CD14-positive monocyte (primary cell): Measurements from ENCODE around the gene AHI1. TPM values are rescaled to one million over a fixed set of nuclear protein-coding genes. Genes with fewer than 3 reads are reported as not detected.

ENCODE experiments used
- DNase-seq, 3 donors: peaks; one replicate each; pipeline ENCODE4 v3.0.0-alpha.2; 2011 to 2022
- H2AFZ ChIP-seq: 2 replicates; pipeline ENCODE4 v1.6.0; 2012; ENCODE audit warnings: mild to moderate bottlenecking, low read depth, low read length, inconsistent platforms; ENCODE audit not compliant: insufficient read depth, poor library complexity, severe bottlenecking
- H3K27ac ChIP-seq, 2 donors: 1 replicate in 1 of 2; 2 replicates in 1 of 2; pipeline ENCODE4 v1.5.1; 2012 to 2013; ENCODE audit warnings: low read length in 2 of 2, control low read depth in 1 of 2, inconsistent platforms in 1 of 2, low read depth in 1 of 2, mild to moderate bottlenecking in 1 of 2
- H3K27me3 ChIP-seq, 2 donors: one replicate each; pipeline versions ENCODE4 v1.6.0 to v1.6.1; 2011 to 2013; ENCODE audit warnings: low read length in 2 of 2; ENCODE audit not compliant: control insufficient read depth in 2 of 2, insufficient read depth in 2 of 2
- H3K36me3 ChIP-seq, 2 donors: replicated peaks in 1 of 2; 1 replicate in 1 of 2; 2 replicates in 1 of 2; pipeline versions ENCODE4 v1.5.1 to v1.6.1; 2012 to 2013; ENCODE audit warnings: low read length in 2 of 2, control low read depth in 1 of 2, inconsistent platforms in 1 of 2, mild to moderate bottlenecking in 1 of 2; ENCODE audit not compliant: insufficient read depth in 2 of 2, control insufficient read depth in 1 of 2
- H3K4me1 ChIP-seq, 2 donors: 1 replicate in 1 of 2; 2 replicates in 1 of 2; pipeline versions ENCODE4 v1.5.1 to v1.6.1; 2012 to 2013; ENCODE audit warnings: low read length in 2 of 2, control low read depth in 1 of 2, inconsistent platforms in 1 of 2, mild to moderate bottlenecking in 1 of 2, moderate library complexity in 1 of 2; ENCODE audit not compliant: insufficient read depth in 2 of 2, control insufficient read depth in 1 of 2
- H3K4me2 ChIP-seq: replicated peaks from 2 replicates; pipeline ENCODE3; 2012; ENCODE audit warnings: low read length, moderate library complexity, mild to moderate bottlenecking; ENCODE audit not compliant: poor library complexity, severe bottlenecking; ENCODE audit errors: extremely low read depth
- H3K4me3 ChIP-seq, 3 experiments: fragments of 200-600 bp in 1 of 3; sonication (generic) in 1 of 3; replicated peaks in 1 of 3; 1 replicate in 2 of 3; 2 replicates in 1 of 3; pipeline ENCODE4 v1.5.1; 2011 to 2013; ENCODE audit warnings: low read length in 3 of 3, mild to moderate bottlenecking in 3 of 3, control low read depth in 2 of 3, low read depth in 2 of 3, inconsistent platforms in 1 of 3, moderate library complexity in 1 of 3
- H3K79me2 ChIP-seq: 2 replicates; pipeline ENCODE4 v1.6.0; 2012; ENCODE audit warnings: mild to moderate bottlenecking, control low read depth, inconsistent platforms, low read length, moderate library complexity; ENCODE audit not compliant: insufficient read depth
- H3K9ac ChIP-seq: 2 replicates; pipeline ENCODE4 v1.6.0; 2017; ENCODE audit warnings: low read length, mild to moderate bottlenecking; ENCODE audit not compliant: insufficient read depth, poor library complexity, severe bottlenecking
- H3K9me3 ChIP-seq, 2 donors: replicated peaks in 1 of 2; 1 replicate in 1 of 2; 2 replicates in 1 of 2; pipeline versions ENCODE4 v1.5.1 to v1.6.1; 2012 to 2013; ENCODE audit warnings: low read length in 2 of 2, control low read depth in 1 of 2; ENCODE audit not compliant: control insufficient read depth in 1 of 2, insufficient read depth in 1 of 2
- H4K20me1 ChIP-seq: 2 replicates; pipeline ENCODE4 v1.6.0; 2012; ENCODE audit warnings: mild to moderate bottlenecking, low read length, control low read depth, moderate library complexity; ENCODE audit not compliant: insufficient read depth
- H3K27ac Mint-ChIP-seq, 7 donors: one replicate each; pipeline ENCODE4 v1.8.0; 2020; ENCODE audit warnings: mild to moderate bottlenecking in 7 of 7, mixed read lengths in 7 of 7, moderate library complexity in 6 of 7, inconsistent platforms in 2 of 7
- H3K27me3 Mint-ChIP-seq, 3 donors: one replicate each; pipeline ENCODE4 v1.8.0; 2021 to 2022; ENCODE audit warnings: low read depth in 3 of 3, mild to moderate bottlenecking in 3 of 3, mixed read lengths in 3 of 3, moderate library complexity in 3 of 3, inconsistent platforms in 1 of 3
- H3K36me3 Mint-ChIP-seq, 2 donors: one replicate each; pipeline ENCODE4 v1.8.0; 2020; ENCODE audit warnings: mixed read lengths in 2 of 2, inconsistent platforms in 1 of 2, mild to moderate bottlenecking in 1 of 2
- H3K4me1 Mint-ChIP-seq: one replicate; pipeline ENCODE4 v1.8.0; 2020; ENCODE audit warnings: mild to moderate bottlenecking, mixed read lengths
- H3K4me3 Mint-ChIP-seq, 2 donors: one replicate each; pipeline ENCODE4 v1.8.0; 2020; ENCODE audit warnings: mild to moderate bottlenecking in 2 of 2, mixed read lengths in 2 of 2, moderate library complexity in 1 of 2
- H3K9me3 Mint-ChIP-seq, 7 donors: one replicate each; pipeline ENCODE4 v1.8.0; 2020 to 2022; ENCODE audit warnings: mixed read lengths in 7 of 7, mild to moderate bottlenecking in 6 of 7, moderate library complexity in 6 of 7, inconsistent platforms in 2 of 7
- WGBS: methylation state at CpG from one replicate; pipeline ENCODE4 v1.1.5; 2013; ENCODE audit warnings: missing lambda C conversion rate; ENCODE audit not compliant: insufficient coverage; 5-methylcytosine and 5-hydroxymethylcytosine counted together
- intact Hi-C, 2 donors: fragments of 100-400 bp; cut with micrococcal nuclease; formaldehyde crosslinking; loops; one replicate each; pipeline versions ENCODE4 v1.15.0 to v1.15.1; 2023
- polyA plus RNA-seq, 3 donors: library from polyadenylated mRNA; depleted of rRNA in 1 of 3; unstranded in 2 of 3; stranded (reverse) in 1 of 3; fragments of 300-500 nt in 2 of 3; fragments of >200 nt in 1 of 3; fragmentation: Illumina TruSeq in 2 of 3; gene quantifications; 1 replicate in 2 of 3; 2 replicates in 1 of 3; pipeline ENCODE4 v1.2.3, GENCODE V29; 2012 to 2021
- TF ChIP-seq, protein P1 (sequence below): fragments of 200-600 bp; IDR thresholded peaks from one replicate; pipeline ENCODE4 v1.8.0; 2022; ENCODE audit warnings: antibody characterized with exemption, mild to moderate bottlenecking

AHI1 gene
- polyA plus RNA-seq, 3 donors = 0.91 to 2.8 (median 1.4) TPM

GRCh38 chr6:135319819-135320218 is 177.7 kb downstream of the AHI1 start:
- no peak for DNase-seq
- no peak overlapping the region for H3K4me2 ChIP-seq
- H3K9me3 ChIP-seq = no peaks in the 10 kb centered on the region
- intact Hi-C loops = no loop called here
- Mint-ChIP-seq H3K9me3 (no peaks in the 10 kb centered on the region), H3K36me3 (no peaks in the 10 kb centered on the region), H3K27me3 (peaks cover 0 to 4% (median 2%) of the 10 kb centered on the region in 3 donors), H3K27ac (no peak overlapping the region), H3K4me1 (peaks cover 27% of the 10 kb centered on the region), H3K4me3 (no peak overlapping the region)
- H3K79me2 ChIP-seq = no peaks in the 10 kb centered on the region
- peaks cover 9 to 16% of the 10 kb centered on the region in 2 donors for H3K4me1 ChIP-seq
- no CpG with 5 or more reads among the region's 2 CpGs for WGBS
- H4K20me1 ChIP-seq = no peaks in the 10 kb centered on the region
- no peaks in the 10 kb centered on the region for H3K27me3 ChIP-seq
- no peak overlapping the region for H3K9ac ChIP-seq
- no peak overlapping the region for H2AFZ ChIP-seq
- H3K4me3 ChIP-seq = no peak overlapping the region
- TF ChIP-seq, protein P1, sequence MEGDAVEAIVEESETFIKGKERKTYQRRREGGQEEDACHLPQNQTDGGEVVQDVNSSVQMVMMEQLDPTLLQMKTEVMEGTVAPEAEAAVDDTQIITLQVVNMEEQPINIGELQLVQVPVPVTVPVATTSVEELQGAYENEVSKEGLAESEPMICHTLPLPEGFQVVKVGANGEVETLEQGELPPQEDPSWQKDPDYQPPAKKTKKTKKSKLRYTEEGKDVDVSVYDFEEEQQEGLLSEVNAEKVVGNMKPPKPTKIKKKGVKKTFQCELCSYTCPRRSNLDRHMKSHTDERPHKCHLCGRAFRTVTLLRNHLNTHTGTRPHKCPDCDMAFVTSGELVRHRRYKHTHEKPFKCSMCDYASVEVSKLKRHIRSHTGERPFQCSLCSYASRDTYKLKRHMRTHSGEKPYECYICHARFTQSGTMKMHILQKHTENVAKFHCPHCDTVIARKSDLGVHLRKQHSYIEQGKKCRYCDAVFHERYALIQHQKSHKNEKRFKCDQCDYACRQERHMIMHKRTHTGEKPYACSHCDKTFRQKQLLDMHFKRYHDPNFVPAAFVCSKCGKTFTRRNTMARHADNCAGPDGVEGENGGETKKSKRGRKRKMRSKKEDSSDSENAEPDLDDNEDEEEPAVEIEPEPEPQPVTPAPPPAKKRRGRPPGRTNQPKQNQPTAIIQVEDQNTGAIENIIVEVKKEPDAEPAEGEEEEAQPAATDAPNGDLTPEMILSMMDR = no peak
- no peak overlapping the region for H3K27ac ChIP-seq
- no peaks in the 10 kb centered on the region for H3K36me3 ChIP-seq

- 100% methylated on average over 2 of the region's 8 CpGs for WGBS
- H3K4me2 ChIP-seq = no peak overlapping the region
- no peaks in the 10 kb centered on the region for H3K79me2 ChIP-seq
- H3K27me3 Mint-ChIP-seq = peaks cover 0 to 4% (median 0%) of the 10 kb centered on the region in 3 donors
- no peak for DNase-seq
- H3K27ac ChIP-seq = no peak overlapping the region
- H3K9ac ChIP-seq = no peak overlapping the region
- no peaks in the 10 kb centered on the region for H3K9me3 ChIP-seq
- TF ChIP-seq, protein P1 = no peak
- H3K9me3 Mint-ChIP-seq = no peaks in the 10 kb centered on the region
- H2AFZ ChIP-seq = no peak overlapping the region
- H3K36me3 Mint-ChIP-seq = no peaks in the 10 kb centered on the region
- no peak overlapping the region for H3K4me3 Mint-ChIP-seq
- intact Hi-C loops = no loop called here
- H3K36me3 ChIP-seq = no peaks in the 10 kb centered on the region
- H3K4me1 ChIP-seq = peaks cover 11 to 20% of the 10 kb centered on the region in 2 donors
- no peak overlapping the region for H3K4me3 ChIP-seq
- no peak overlapping the region for H3K27ac Mint-ChIP-seq
- H4K20me1 ChIP-seq = no peaks in the 10 kb centered on the region
- no peaks in the 10 kb centered on the region for H3K27me3 ChIP-seq
- H3K4me1 Mint-ChIP-seq = peaks cover 32% of the 10 kb centered on the region
Measured at GRCh38 chr6:135318738-135319469, 178.6 kb downstream of the AHI1 start.
